ENCODE measurements around the gene CLEC18A.

Gene CLEC18A

GRCh38 chr16:69924777-69925191 lies 26.4 kb upstream of the CLEC18A start:
- H3K27me3 Mint-ChIP-seq = no peaks in the 10 kb centered on the region
- peaks cover 14% of the 10 kb centered on the region for H3K36me3 Mint-ChIP-seq (ENCODE audit: low read depth)
- H3K4me3 Mint-ChIP-seq = no peak overlapping the region
- H3K9me3 Mint-ChIP-seq = no peaks in the 10 kb centered on the region
- H3K4me1 Mint-ChIP-seq (ENCODE audit: low read depth) = no peaks in the 10 kb centered on the region
- H3K27ac Mint-ChIP-seq = no peak overlapping the region

GRCh38 chr16:69925311-69925710 lies 25.8 kb upstream of the CLEC18A start:
- Mint-ChIP-seq H3K9me3 (no peaks in the 10 kb centered on the region), H3K36me3 (ENCODE audit: low read depth) (peaks cover 10% of the 10 kb centered on the region), H3K4me3 (no peak overlapping the region), H3K27me3 (no peaks in the 10 kb centered on the region), H3K4me1 (ENCODE audit: low read depth) (no peaks in the 10 kb centered on the region), H3K27ac (no peak overlapping the region)

- no peaks in the 10 kb centered on the region for H3K4me1 Mint-ChIP-seq (ENCODE audit: low read depth)
- H3K9me3 Mint-ChIP-seq = no peaks in the 10 kb centered on the region
- H3K4me3 Mint-ChIP-seq = no peak overlapping the region
- H3K36me3 Mint-ChIP-seq (ENCODE audit: low read depth) = peaks cover 14% of the 10 kb centered on the region
- no peaks in the 10 kb centered on the region for H3K27me3 Mint-ChIP-seq
- no peak overlapping the region for H3K27ac Mint-ChIP-seq
Observed at GRCh38 chr16:69926241-69926640, 24.9 kb upstream of the CLEC18A start.

GRCh38 chr16:69927056-69927757 lies 23.9 kb upstream of the CLEC18A start:
- H3K27me3 Mint-ChIP-seq = no peaks in the 10 kb centered on the region
- no peak overlapping the region for H3K4me3 Mint-ChIP-seq
- no peak overlapping the region for H3K27ac Mint-ChIP-seq
- H3K4me1 Mint-ChIP-seq (ENCODE audit: low read depth) = no peaks in the 10 kb centered on the region
- H3K36me3 Mint-ChIP-seq (ENCODE audit: low read depth) = peaks cover 16% of the 10 kb centered on the region
- H3K9me3 Mint-ChIP-seq = no peaks in the 10 kb centered on the region

- H3K36me3 Mint-ChIP-seq (ENCODE audit: low read depth) = peaks cover 16% of the 10 kb centered on the region
- H3K9me3 Mint-ChIP-seq = no peaks in the 10 kb centered on the region
- no peak overlapping the region for H3K4me3 Mint-ChIP-seq
- no peaks in the 10 kb centered on the region for H3K27me3 Mint-ChIP-seq
- no peak overlapping the region for H3K27ac Mint-ChIP-seq
- H3K4me1 Mint-ChIP-seq (ENCODE audit: low read depth) = no peaks in the 10 kb centered on the region
Observed at GRCh38 chr16:69928856-69929400, 22.2 kb upstream of the CLEC18A start.

GRCh38 chr16:69929480-69929879 lies 21.7 kb upstream of the CLEC18A start:
- H3K27me3 Mint-ChIP-seq = no peaks in the 10 kb centered on the region
- H3K4me1 Mint-ChIP-seq (ENCODE audit: low read depth) = no peaks in the 10 kb centered on the region
- peaks cover 16% of the 10 kb centered on the region for H3K36me3 Mint-ChIP-seq (ENCODE audit: low read depth)
- no peak overlapping the region for H3K27ac Mint-ChIP-seq
- H3K9me3 Mint-ChIP-seq = no peaks in the 10 kb centered on the region
- no peak overlapping the region for H3K4me3 Mint-ChIP-seq

GRCh38 chr16:69930117-69930776 lies 20.9 kb upstream of the CLEC18A start:
- Mint-ChIP-seq H3K36me3 (ENCODE audit: low read depth) (peaks cover 16% of the 10 kb centered on the region), H3K9me3 (no peaks in the 10 kb centered on the region), H3K27me3 (no peaks in the 10 kb centered on the region), H3K27ac (no peak overlapping the region), H3K4me1 (ENCODE audit: low read depth) (no peaks in the 10 kb centered on the region), H3K4me3 (no peak overlapping the region)

GRCh38 chr16:69931631-69932030 lies 19.5 kb upstream of the CLEC18A start:
- H3K9me3 Mint-ChIP-seq = no peaks in the 10 kb centered on the region
- H3K4me1 Mint-ChIP-seq (ENCODE audit: low read depth) = no peaks in the 10 kb centered on the region
- no peak overlapping the region for H3K4me3 Mint-ChIP-seq
- no peaks in the 10 kb centered on the region for H3K27me3 Mint-ChIP-seq
- peaks cover 15% of the 10 kb centered on the region for H3K36me3 Mint-ChIP-seq (ENCODE audit: low read depth)
- no peak overlapping the region for H3K27ac Mint-ChIP-seq

- H3K27me3 Mint-ChIP-seq = no peaks in the 10 kb centered on the region
- no peak overlapping the region for H3K27ac Mint-ChIP-seq
- H3K9me3 Mint-ChIP-seq = no peaks in the 10 kb centered on the region
- peaks cover 12% of the 10 kb centered on the region for H3K36me3 Mint-ChIP-seq (ENCODE audit: low read depth)
- no peak overlapping the region for H3K4me3 Mint-ChIP-seq
- H3K4me1 Mint-ChIP-seq (ENCODE audit: low read depth) = no peaks in the 10 kb centered on the region
Observed at GRCh38 chr16:69932228-69932627, 18.9 kb upstream of the CLEC18A start.

- Mint-ChIP-seq H3K27me3 (no peaks in the 10 kb centered on the region), H3K4me3 (no peak overlapping the region), H3K36me3 (ENCODE audit: low read depth) (peaks cover 18% of the 10 kb centered on the region), H3K9me3 (no peaks in the 10 kb centered on the region), H3K27ac (no peak overlapping the region), H3K4me1 (ENCODE audit: low read depth) (no peaks in the 10 kb centered on the region)
Observed at GRCh38 chr16:69932691-69933392, 18.3 kb upstream of the CLEC18A start.

- Mint-ChIP-seq H3K4me1 (ENCODE audit: low read depth) (no peaks in the 10 kb centered on the region), H3K36me3 (ENCODE audit: low read depth) (peaks cover 24% of the 10 kb centered on the region)
Observed at GRCh38 chr16:69934044-69934443, 17.1 kb upstream of the CLEC18A start.

GRCh38 chr16:69934751-69935150 lies 16.4 kb upstream of the CLEC18A start:
- Mint-ChIP-seq H3K36me3 (ENCODE audit: low read depth) (peaks cover 24% of the 10 kb centered on the region), H3K4me1 (ENCODE audit: low read depth) (no peaks in the 10 kb centered on the region), H3K4me3 (no peak overlapping the region), H3K27me3 (no peaks in the 10 kb centered on the region), H3K9me3 (no peaks in the 10 kb centered on the region), H3K27ac (no peak overlapping the region)

More at GRCh38 chr16:69934044-69934443, 17.1 kb upstream of the CLEC18A start:
- H3K27ac Mint-ChIP-seq = no peak overlapping the region
- no peaks in the 10 kb centered on the region for H3K9me3 Mint-ChIP-seq
- no peaks in the 10 kb centered on the region for H3K27me3 Mint-ChIP-seq
- H3K4me3 Mint-ChIP-seq = no peak overlapping the region

GRCh38 chr16:69935278-69935711 lies 15.8 kb upstream of the CLEC18A start:
- Mint-ChIP-seq H3K4me1 (ENCODE audit: low read depth) (no peaks in the 10 kb centered on the region), H3K27me3 (no peaks in the 10 kb centered on the region), H3K9me3 (no peaks in the 10 kb centered on the region), H3K27ac (no peak overlapping the region), H3K4me3 (no peak overlapping the region), H3K36me3 (ENCODE audit: low read depth) (peaks cover 24% of the 10 kb centered on the region)

- Mint-ChIP-seq H3K27ac (no peak overlapping the region), H3K36me3 (ENCODE audit: low read depth) (peaks cover 24% of the 10 kb centered on the region), H3K4me3 (no peak overlapping the region), H3K27me3 (no peaks in the 10 kb centered on the region), H3K9me3 (no peaks in the 10 kb centered on the region), H3K4me1 (ENCODE audit: low read depth) (no peaks in the 10 kb centered on the region)
Observed at GRCh38 chr16:69935740-69936139, 15.4 kb upstream of the CLEC18A start.

- Mint-ChIP-seq H3K36me3 (ENCODE audit: low read depth) (peaks cover 20% of the 10 kb centered on the region), H3K4me3 (no peak overlapping the region)
Observed at GRCh38 chr16:69936252-69936651, 14.9 kb upstream of the CLEC18A start.

More at GRCh38 chr16:69936252-69936651, 14.9 kb upstream of the CLEC18A start:
- H3K9me3 Mint-ChIP-seq = no peaks in the 10 kb centered on the region
- H3K4me1 Mint-ChIP-seq (ENCODE audit: low read depth) = no peaks in the 10 kb centered on the region
- H3K27me3 Mint-ChIP-seq = no peaks in the 10 kb centered on the region
- no peak overlapping the region for H3K27ac Mint-ChIP-seq

Data from stimulated activated naive CD8-positive, alpha-beta T cell treated with anti-CD3 and anti-CD28 coated beads, Interleukin-15, Interleukin-2, amounts not matched to agents 100 ng/mL and 50 ng/mL, for 24 hours (primary cell).